HEK293 (cell line): ENCODE measurements around the gene MAP3K9.

Experiments
- ZNF366 ChIP-seq: fragments of 450-650 bp; formaldehyde crosslinking; conservative IDR thresholded peaks from 2 replicates; pipeline ENCODE4 v1.5.1; 2016; ENCODE audit warnings: missing biosample characterization, missing genetic modification characterization
- ZNF48 ChIP-seq: fragments of 450-650 bp; formaldehyde crosslinking; IDR thresholded peaks from 2 replicates; pipeline ENCODE4 v1.5.1; 2016; ENCODE audit warnings: missing biosample characterization, missing genetic modification characterization

DNA sequence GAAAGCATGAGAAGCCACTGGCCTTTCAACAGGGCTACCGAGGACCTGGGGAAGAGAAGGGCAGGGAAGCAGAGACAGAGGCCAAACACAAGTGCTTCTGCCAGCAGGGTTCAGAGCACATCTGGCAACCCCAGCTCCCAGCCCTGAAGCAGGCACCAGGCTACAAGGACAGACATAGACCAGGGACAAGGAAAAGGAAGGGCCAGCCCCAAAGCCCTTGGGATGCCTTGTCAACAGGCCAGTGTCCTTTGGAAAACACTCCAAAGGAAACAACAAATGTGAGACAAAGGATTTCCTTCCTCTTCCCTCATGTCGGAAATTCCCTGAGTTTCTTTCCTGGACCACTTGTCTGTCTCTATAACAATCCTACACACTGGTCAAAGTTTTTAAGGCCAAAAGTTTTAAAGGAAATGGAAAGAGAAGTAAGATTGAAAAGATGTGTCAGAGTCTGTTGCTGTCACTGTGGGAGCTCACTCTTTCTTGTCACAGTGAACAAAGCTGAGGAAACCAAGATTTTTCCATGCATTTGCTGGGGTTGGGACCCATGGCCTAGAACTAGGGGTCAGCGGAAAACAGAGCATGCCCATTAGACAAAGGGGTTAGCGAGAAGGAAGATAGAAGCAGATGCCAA is 108.2 kb downstream of the MAP3K9 start:
- no peak for TF ChIP-seq ZNF366 (tag by site-specific recombination)
- no peak for TF ChIP-seq ZNF48 (tag by site-specific recombination)
